Stimulated activated memory B cell treated with anti-CD40 and anti-IgM and Interleukin-4, amounts not matched to agents 10 μg/mL and 1 μg/mL and 100 μg/mL, for 72 hours (primary cell): Measurements from ENCODE around the gene SYNDIG1.

Experiments used
- ATAC-seq: fragments of 150-1000 bp; cut with Tn5 transposase; 2 replicates; pipeline ENCODE4 v1.10.0; 2021
- H3K27ac Mint-ChIP-seq: one replicate; pipeline ENCODE4 v1.8.0; 2022; ENCODE audit warnings: mild to moderate bottlenecking, mixed read lengths
- H3K27me3 Mint-ChIP-seq: one replicate; pipeline ENCODE4 v1.8.0; 2022; ENCODE audit warnings: mixed read lengths
- H3K36me3 Mint-ChIP-seq: one replicate; pipeline ENCODE4 v1.8.0; 2022; ENCODE audit warnings: mixed read lengths
- H3K4me1 Mint-ChIP-seq: one replicate; pipeline ENCODE4 v1.8.0; 2022; ENCODE audit warnings: mixed read lengths
- H3K4me3 Mint-ChIP-seq: one replicate; pipeline ENCODE4 v1.8.0; 2022; ENCODE audit warnings: mild to moderate bottlenecking, moderate library complexity, mixed read lengths
- H3K9me3 Mint-ChIP-seq: one replicate; pipeline ENCODE4 v1.8.0; 2022; ENCODE audit warnings: mixed read lengths

SYNDIG1 gene

GRCh38 chr20:24469116-24469893 lies at the start of gene SYNDIG1:
Gene SYNDIG1 (plus strand): TSS chr20:24469629. CDS start chr20:24543098, 73,469 bp downstream.
- Mint-ChIP-seq H3K4me3 (no peak within 1 kb of the TSS), H3K27me3 (peaks cover 43% of the 10 kb centered on the region), H3K27ac (no peak within 1 kb of the TSS), H3K36me3 (no peaks in the 10 kb centered on the region), H3K4me1 (no peaks in the 10 kb centered on the region), H3K9me3 (no peaks in the 10 kb centered on the region)
- no peak for ATAC-seq

- Mint-ChIP-seq H3K27me3 (no peaks in the 10 kb centered on the region), H3K9me3 (peaks cover 14% of the 10 kb centered on the region)
- ATAC-seq: no peak
Observed at GRCh38 chr20:24419786-24420185, 49.6 kb upstream of the SYNDIG1 start.

GRCh38 chr20:24420567-24420966 lies 48.9 kb upstream of the SYNDIG1 start:
- Mint-ChIP-seq H3K27me3 (no peaks in the 10 kb centered on the region), H3K36me3 (no peaks in the 10 kb centered on the region), H3K9me3 (peaks cover 10% of the 10 kb centered on the region), H3K4me3 (no peak overlapping the region), H3K4me1 (no peaks in the 10 kb centered on the region), H3K27ac (no peak overlapping the region)
- ATAC-seq: peak; percentile 46

More at GRCh38 chr20:24419786-24420185, 49.6 kb upstream of the SYNDIG1 start:
- Mint-ChIP-seq H3K4me1 (no peaks in the 10 kb centered on the region), H3K27ac (no peak overlapping the region), H3K36me3 (no peaks in the 10 kb centered on the region), H3K4me3 (no peak overlapping the region)

GRCh38 chr20:24421071-24421470 lies 48.4 kb upstream of the SYNDIG1 start:
- Mint-ChIP-seq H3K27me3 (no peaks in the 10 kb centered on the region), H3K4me3 (no peak overlapping the region), H3K27ac (no peak overlapping the region), H3K4me1 (no peaks in the 10 kb centered on the region), H3K36me3 (no peaks in the 10 kb centered on the region), H3K9me3 (peaks cover 5% of the 10 kb centered on the region)
- ATAC-seq: no peak

- no peak overlapping the region for H3K27ac Mint-ChIP-seq
- no peak overlapping the region for H3K4me3 Mint-ChIP-seq
- H3K36me3 Mint-ChIP-seq: no peaks in the 10 kb centered on the region
- no peaks in the 10 kb centered on the region for H3K27me3 Mint-ChIP-seq
- no peaks in the 10 kb centered on the region for H3K4me1 Mint-ChIP-seq
- ATAC-seq: no peak
- H3K9me3 Mint-ChIP-seq: no peaks in the 10 kb centered on the region
Observed at GRCh38 chr20:24422091-24422760, 47.2 kb upstream of the SYNDIG1 start.

GRCh38 chr20:24423390-24424313 lies 45.8 kb upstream of the SYNDIG1 start:
- no peak for ATAC-seq
- Mint-ChIP-seq H3K9me3 (peaks cover 6% of the 10 kb centered on the region), H3K4me1 (no peaks in the 10 kb centered on the region), H3K27me3 (no peaks in the 10 kb centered on the region), H3K4me3 (no peak overlapping the region), H3K36me3 (no peaks in the 10 kb centered on the region), H3K27ac (no peak overlapping the region)

GRCh38 chr20:24425523-24426135 lies 43.8 kb upstream of the SYNDIG1 start:
- H3K36me3 Mint-ChIP-seq: no peaks in the 10 kb centered on the region
- ATAC-seq: no peak
- H3K4me1 Mint-ChIP-seq: no peaks in the 10 kb centered on the region
- peaks cover 6% of the 10 kb centered on the region for H3K9me3 Mint-ChIP-seq
- H3K27me3 Mint-ChIP-seq: peaks cover 6% of the 10 kb centered on the region
- no peak overlapping the region for H3K27ac Mint-ChIP-seq
- no peak overlapping the region for H3K4me3 Mint-ChIP-seq

GRCh38 chr20:24431279-24432045 lies 38.0 kb upstream of the SYNDIG1 start:
- no peak for ATAC-seq
- H3K36me3 Mint-ChIP-seq: no peaks in the 10 kb centered on the region
- no peak overlapping the region for H3K4me3 Mint-ChIP-seq
- H3K27ac Mint-ChIP-seq: no peak overlapping the region
- H3K27me3 Mint-ChIP-seq: peaks cover 24% of the 10 kb centered on the region
- H3K4me1 Mint-ChIP-seq: no peaks in the 10 kb centered on the region
- H3K9me3 Mint-ChIP-seq: peaks cover 16% of the 10 kb centered on the region

GRCh38 chr20:24432046-24432442 lies 37.4 kb upstream of the SYNDIG1 start:
- Mint-ChIP-seq H3K4me1 (no peaks in the 10 kb centered on the region), H3K27me3 (peaks cover 24% of the 10 kb centered on the region), H3K9me3 (peaks cover 16% of the 10 kb centered on the region), H3K36me3 (no peaks in the 10 kb centered on the region), H3K27ac (no peak overlapping the region), H3K4me3 (no peak overlapping the region)
- no peak for ATAC-seq

- no peaks in the 10 kb centered on the region for H3K4me1 Mint-ChIP-seq
- H3K27me3 Mint-ChIP-seq: peaks cover 13% of the 10 kb centered on the region
- no peak for ATAC-seq
- H3K36me3 Mint-ChIP-seq: no peaks in the 10 kb centered on the region
- peaks cover 10% of the 10 kb centered on the region for H3K9me3 Mint-ChIP-seq
- H3K4me3 Mint-ChIP-seq: no peak overlapping the region
- H3K27ac Mint-ChIP-seq: no peak overlapping the region
Observed at GRCh38 chr20:24436160-24436559, 33.3 kb upstream of the SYNDIG1 start.

GRCh38 chr20:24437196-24438082 lies 32.0 kb upstream of the SYNDIG1 start:
- Mint-ChIP-seq H3K27me3 (peaks cover under 1% of the 10 kb centered on the region), H3K4me3 (no peak overlapping the region), H3K9me3 (no peaks in the 10 kb centered on the region), H3K36me3 (no peaks in the 10 kb centered on the region), H3K27ac (no peak overlapping the region), H3K4me1 (no peaks in the 10 kb centered on the region)
- no peak for ATAC-seq

- Mint-ChIP-seq H3K9me3 (no peaks in the 10 kb centered on the region), H3K4me3 (no peak overlapping the region), H3K27me3 (no peaks in the 10 kb centered on the region), H3K36me3 (no peaks in the 10 kb centered on the region), H3K27ac (no peak overlapping the region), H3K4me1 (no peaks in the 10 kb centered on the region)
- no peak for ATAC-seq
Observed at GRCh38 chr20:24438331-24438730, 31.1 kb upstream of the SYNDIG1 start.

- no peaks in the 10 kb centered on the region for H3K9me3 Mint-ChIP-seq
- H3K27me3 Mint-ChIP-seq: no peaks in the 10 kb centered on the region
- no peak overlapping the region for H3K27ac Mint-ChIP-seq
- H3K4me1 Mint-ChIP-seq: no peaks in the 10 kb centered on the region
- H3K4me3 Mint-ChIP-seq: no peak overlapping the region
- ATAC-seq: no peak
- H3K36me3 Mint-ChIP-seq: no peaks in the 10 kb centered on the region
Observed at GRCh38 chr20:24439737-24440387, 29.6 kb upstream of the SYNDIG1 start.
